Fibroblast of lung (primary cell): ENCODE data around the gene HPGDS. TPM values are rescaled to one million over a fixed set of nuclear protein-coding genes. Genes with fewer than 3 reads are reported as not detected.
A peak's percentile ranks its signal among the peaks of the same experiment; 100 is the strongest.

ENCODE experiments used
- DNase-seq, 2 donors: peaks; one replicate each; pipeline versions ENCODE4 v3.0.0 to v3.0.0-alpha.2; 2010; ENCODE audit warnings: low read depth in 2 of 2
- H2AFZ ChIP-seq: 2 replicates; pipeline ENCODE4 v1.5.1; 2012; ENCODE audit warnings: low read length, control low read depth, inconsistent platforms
- H3K27ac ChIP-seq: 2 replicates; pipeline ENCODE4 v1.5.1; 2011; ENCODE audit warnings: low read length, control low read depth; ENCODE audit not compliant: insufficient read depth
- H3K27me3 ChIP-seq: 2 replicates; pipeline ENCODE4 v1.5.1; 2011; ENCODE audit warnings: mild to moderate bottlenecking, low read length; ENCODE audit not compliant: control insufficient read depth, insufficient read depth
- H3K36me3 ChIP-seq: 2 replicates; pipeline ENCODE4 v1.5.1; 2011; ENCODE audit warnings: low read length; ENCODE audit not compliant: control insufficient read depth, insufficient read depth
- H3K4me1 ChIP-seq: 2 replicates; pipeline ENCODE4 v1.5.1; 2011; ENCODE audit warnings: low read length; ENCODE audit not compliant: control insufficient read depth, insufficient read depth; ENCODE audit errors: extremely low read depth
- H3K4me2 ChIP-seq: 2 replicates; pipeline ENCODE4 v1.5.1; 2011; ENCODE audit warnings: low read length, control low read depth; ENCODE audit not compliant: insufficient read depth; ENCODE audit errors: extremely low read depth
- H3K4me3 ChIP-seq, 4 experiments: fragments of 200-600 bp in 1 of 4; sonication (generic) in 1 of 4; replicated peaks in 1 of 4; 2 replicates each; pipeline ENCODE4 v1.5.1; 2011 to 2016; ENCODE audit warnings: low read length in 4 of 4, low read depth in 3 of 4, mild to moderate bottlenecking in 3 of 4, control low read depth in 2 of 4, inconsistent platforms in 1 of 4, mixed read lengths in 1 of 4; ENCODE audit not compliant: insufficient read depth in 1 of 4; ENCODE audit errors: control extremely low read depth in 1 of 4
- H3K79me2 ChIP-seq: 2 replicates; pipeline ENCODE4 v1.5.1; 2012; ENCODE audit warnings: mild to moderate bottlenecking, low read length, inconsistent platforms; ENCODE audit not compliant: control insufficient read depth, insufficient read depth
- H3K9ac ChIP-seq: 2 replicates; pipeline ENCODE4 v1.5.1; 2011; ENCODE audit warnings: mild to moderate bottlenecking, low read length, control low read depth; ENCODE audit not compliant: insufficient read depth
- H3K9me3 ChIP-seq: 2 replicates; pipeline ENCODE4 v1.5.1; 2012; ENCODE audit warnings: low read depth, low read length; ENCODE audit not compliant: control insufficient read depth, insufficient read depth
- H4K20me1 ChIP-seq: 2 replicates; pipeline ENCODE4 v1.5.1; 2011; ENCODE audit warnings: low read length; ENCODE audit not compliant: control insufficient read depth, insufficient read depth; ENCODE audit errors: extremely low read depth
- EZH2 ChIP-seq: IDR thresholded peaks from 2 replicates; pipeline ENCODE4 v1.5.1; 2012; ENCODE audit warnings: low read length, control low read depth, mild to moderate bottlenecking; ENCODE audit errors: missing control alignments
- polyA plus RNA-seq, 2 donors: library from polyadenylated mRNA; depleted of rRNA in 1 of 2; stranded (reverse) in 1 of 2; unstranded in 1 of 2; fragments of >200 nt; gene quantifications; 2 replicates each; pipeline ENCODE4 v1.2.1, GENCODE V29; 2011 to 2012; ENCODE audit warnings: missing spikeins in 1 of 2
- total RNA-seq: library from RNA; depleted of rRNA; stranded (reverse); fragments of >200 nt; gene quantifications from 2 replicates; pipeline ENCODE4 v1.2.1, GENCODE V29; 2014
- TF ChIP-seq, protein P1 (sequence below), 2 donors: IDR thresholded peaks in 1 of 2; conservative IDR thresholded peaks in 1 of 2; 1 replicate in 1 of 2; 2 replicates in 1 of 2; pipeline ENCODE4 v1.5.1; 2011 to 2012; ENCODE audit warnings: low read length in 2 of 2, control low read depth in 1 of 2, inconsistent platforms in 1 of 2, low read depth in 1 of 2, mild to moderate bottlenecking in 1 of 2

HPGDS gene
- total and polyA plus RNA-seq, 2 donors (not counting 1 experiment from before 2014, with no cell fraction given), result not detected

DNA sequence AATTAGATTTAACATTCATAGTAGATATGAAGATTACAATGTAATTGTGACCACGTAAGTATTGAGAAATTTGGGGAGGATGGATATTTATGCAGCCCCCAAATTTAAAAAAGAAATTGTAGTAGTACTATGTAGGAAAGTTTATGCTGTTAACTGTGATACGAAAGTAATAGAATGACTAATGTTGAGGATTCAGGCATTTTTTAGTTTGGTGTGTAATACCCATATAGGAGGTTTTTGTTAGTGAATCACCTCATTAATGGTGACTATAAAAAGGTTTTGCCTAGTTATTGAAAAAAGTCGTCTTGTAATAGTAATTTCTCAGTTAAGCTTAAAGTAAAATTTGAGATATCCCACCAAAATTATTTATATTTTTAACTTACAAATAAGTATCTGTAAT, 67.7 kb downstream of the HPGDS start:
- Histone ChIP-seq H3K9ac (no peak overlapping the region), H3K4me3 (no peak overlapping the region), H3K4me2 (no peak overlapping the region), H3K27ac (no peak overlapping the region), H2AFZ (no peak overlapping the region), H4K20me1 (no peaks in the 10 kb centered on the region), H3K27me3 (no peaks in the 10 kb centered on the region), H3K4me1 (no peaks in the 10 kb centered on the region), H3K36me3 (peaks cover 4% of the 10 kb centered on the region), H3K79me2 (no peaks in the 10 kb centered on the region), H3K9me3 (no peaks in the 10 kb centered on the region)
- TF ChIP-seq, protein P1, sequence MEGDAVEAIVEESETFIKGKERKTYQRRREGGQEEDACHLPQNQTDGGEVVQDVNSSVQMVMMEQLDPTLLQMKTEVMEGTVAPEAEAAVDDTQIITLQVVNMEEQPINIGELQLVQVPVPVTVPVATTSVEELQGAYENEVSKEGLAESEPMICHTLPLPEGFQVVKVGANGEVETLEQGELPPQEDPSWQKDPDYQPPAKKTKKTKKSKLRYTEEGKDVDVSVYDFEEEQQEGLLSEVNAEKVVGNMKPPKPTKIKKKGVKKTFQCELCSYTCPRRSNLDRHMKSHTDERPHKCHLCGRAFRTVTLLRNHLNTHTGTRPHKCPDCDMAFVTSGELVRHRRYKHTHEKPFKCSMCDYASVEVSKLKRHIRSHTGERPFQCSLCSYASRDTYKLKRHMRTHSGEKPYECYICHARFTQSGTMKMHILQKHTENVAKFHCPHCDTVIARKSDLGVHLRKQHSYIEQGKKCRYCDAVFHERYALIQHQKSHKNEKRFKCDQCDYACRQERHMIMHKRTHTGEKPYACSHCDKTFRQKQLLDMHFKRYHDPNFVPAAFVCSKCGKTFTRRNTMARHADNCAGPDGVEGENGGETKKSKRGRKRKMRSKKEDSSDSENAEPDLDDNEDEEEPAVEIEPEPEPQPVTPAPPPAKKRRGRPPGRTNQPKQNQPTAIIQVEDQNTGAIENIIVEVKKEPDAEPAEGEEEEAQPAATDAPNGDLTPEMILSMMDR (conservative IDR thresholded peaks at IDR 0.05 in 1 of 2, IDR thresholded peaks at IDR 0.05 in 1 of 2; ENCODE audit: low read depth in 1 of 2, low read length in 2 of 2), result no peak
- TF ChIP-seq EZH2, result no peak
- DNase-seq, result peak; percentile 14 to 67

DNA sequence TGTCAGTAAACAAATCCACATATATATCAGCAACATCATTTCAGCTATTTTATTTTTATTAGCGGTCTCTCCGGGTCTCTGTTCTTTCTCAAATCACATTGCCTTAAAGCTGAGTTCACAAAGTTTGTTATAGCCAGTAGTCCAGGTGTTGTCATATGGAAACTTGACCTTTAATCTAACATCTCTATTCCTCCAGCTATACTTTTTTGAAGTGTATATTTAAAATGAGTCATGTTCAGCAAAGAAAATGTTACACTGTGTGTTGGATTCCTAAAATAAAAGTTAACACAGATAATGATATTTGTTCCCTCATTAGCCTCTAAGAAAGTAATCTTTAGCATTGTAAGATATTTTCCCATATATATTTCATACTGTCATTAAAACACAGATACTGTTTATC, 71.4 kb downstream of the HPGDS start:
- no peak for TF ChIP-seq EZH2
- TF ChIP-seq, protein P1 (conservative IDR thresholded peaks at IDR 0.05 in 1 of 2, IDR thresholded peaks at IDR 0.05 in 1 of 2; ENCODE audit: low read depth in 1 of 2, low read length in 2 of 2), result no peak
- H4K20me1 ChIP-seq, result no peaks in the 10 kb centered on the region
- H3K79me2 ChIP-seq, result no peaks in the 10 kb centered on the region
- H3K36me3 ChIP-seq, result peaks cover under 1% of the 10 kb centered on the region
- no peaks in the 10 kb centered on the region for H3K9me3 ChIP-seq
- no peak overlapping the region for H3K4me2 ChIP-seq
- no peak overlapping the region for H3K27ac ChIP-seq
- H3K4me3 ChIP-seq, result no peak overlapping the region
- H3K9ac ChIP-seq, result no peak overlapping the region
- no peaks in the 10 kb centered on the region for H3K27me3 ChIP-seq
- no peak for DNase-seq
- no peaks in the 10 kb centered on the region for H3K4me1 ChIP-seq
- no peak overlapping the region for H2AFZ ChIP-seq

DNA sequence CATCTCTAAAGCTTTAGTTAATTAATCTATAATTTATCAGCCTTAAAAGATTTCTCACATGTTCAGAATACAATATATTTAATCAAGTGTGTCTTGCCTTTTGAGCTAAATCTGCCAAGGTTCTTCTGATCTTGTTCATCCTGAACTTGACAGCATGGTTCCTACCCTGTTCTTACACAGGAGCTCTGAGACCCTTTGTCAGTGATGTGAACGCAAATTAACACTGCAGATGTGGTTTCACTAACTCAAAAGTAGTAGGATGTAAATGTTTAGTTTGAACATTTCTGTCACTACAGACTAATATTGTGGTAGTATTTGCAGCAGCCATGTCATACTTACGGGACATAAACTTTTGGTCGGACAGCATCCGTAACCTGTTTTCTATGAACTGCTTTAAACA, 75.6 kb downstream of the HPGDS start:
- Histone ChIP-seq H3K79me2 (no peaks in the 10 kb centered on the region), H3K4me2 (no peak overlapping the region), H3K27me3 (no peaks in the 10 kb centered on the region), H3K4me1 (no peaks in the 10 kb centered on the region), H3K27ac (no peak overlapping the region), H4K20me1 (no peaks in the 10 kb centered on the region), H3K36me3 (no peaks in the 10 kb centered on the region), H3K9ac (no peak overlapping the region), H3K4me3 (no peak overlapping the region), H2AFZ (no peak overlapping the region), H3K9me3 (no peaks in the 10 kb centered on the region)
- no peak for TF ChIP-seq EZH2
- TF ChIP-seq, protein P1 (conservative IDR thresholded peaks at IDR 0.05 in 1 of 2, IDR thresholded peaks at IDR 0.05 in 1 of 2; ENCODE audit: low read depth in 1 of 2, low read length in 2 of 2), result no peak
- no peak for DNase-seq
